Fibroblast of mammary gland (primary cell): ENCODE data around the gene MLLT1.

Experiments used
- DNase-seq: peaks from one replicate; pipeline ENCODE4 v3.0.0-alpha.2; 2010; ENCODE audit warnings: low read depth
- H3K4me3 ChIP-seq: 2 replicates; pipeline ENCODE4 v1.5.1; 2011; ENCODE audit warnings: low read depth, mild to moderate bottlenecking, low read length, moderate library complexity; ENCODE audit not compliant: control insufficient read depth
- CTCF ChIP-seq: conservative IDR thresholded peaks from 2 replicates; pipeline ENCODE4 v1.5.1; 2011; ENCODE audit warnings: low read depth, low read length, inconsistent platforms; ENCODE audit not compliant: control insufficient read depth, insufficient read depth

Gene MLLT1

DNA sequence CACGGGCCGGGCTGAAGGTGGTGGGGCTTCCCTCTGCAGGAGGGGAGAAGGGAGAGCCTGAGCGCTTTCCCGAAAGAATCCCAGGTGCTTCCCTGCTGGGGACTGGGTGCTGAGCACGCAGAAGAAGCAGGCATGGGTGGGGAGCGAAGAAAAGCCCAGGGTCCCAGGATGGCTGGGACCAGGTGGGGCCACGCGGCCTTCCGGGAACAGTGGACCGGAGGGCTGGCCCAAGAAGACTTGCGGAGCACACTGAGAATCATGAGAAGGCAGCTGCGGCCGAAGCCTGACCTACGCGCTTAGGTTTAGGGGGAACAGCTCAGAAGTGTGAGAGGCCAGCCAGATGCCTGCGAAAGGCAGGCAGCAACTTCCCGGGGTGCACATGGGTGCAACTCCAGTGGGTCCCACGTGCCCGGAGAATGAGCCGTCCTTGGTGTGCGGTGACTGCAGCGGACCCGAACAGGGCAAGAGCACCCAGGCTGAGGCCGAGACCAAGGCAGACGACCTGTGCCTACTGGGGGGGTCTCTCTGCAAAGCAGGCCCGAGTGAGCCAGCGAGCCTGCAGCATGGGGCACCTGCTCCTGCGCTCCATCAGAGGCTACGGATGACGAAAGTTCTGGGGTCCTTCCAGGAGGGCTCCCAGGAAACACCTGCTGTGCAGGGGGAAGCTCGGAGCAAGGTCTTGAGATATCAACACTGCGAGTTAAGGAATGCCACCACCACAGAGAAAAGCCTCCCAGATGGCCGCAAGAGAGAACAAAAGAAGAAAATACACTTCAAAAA is 52.4 kb downstream of the MLLT1 start:
- DNase-seq, result no peak
- no peak for TF ChIP-seq CTCF
- H3K4me3 ChIP-seq, result no peak overlapping the region

GRCh38 chr19:6226444-6227155 is 53.2 kb downstream of the MLLT1 start:
- no peak overlapping the region for H3K4me3 ChIP-seq
- no peak for TF ChIP-seq CTCF
- DNase-seq, result no peak

GRCh38 chr19:6226012-6226411 is 53.8 kb downstream of the MLLT1 start:
- H3K4me3 ChIP-seq, result no peak overlapping the region
- DNase-seq, result no peak
- TF ChIP-seq CTCF, result no peak

GRCh38 chr19:6225232-6225865 is 54.4 kb downstream of the MLLT1 start:
- no peak overlapping the region for H3K4me3 ChIP-seq
- DNase-seq, result no peak
- no peak for TF ChIP-seq CTCF

GRCh38 chr19:6224308-6224675 is 55.5 kb downstream of the MLLT1 start:
- no peak for TF ChIP-seq CTCF
- H3K4me3 ChIP-seq, result no peak overlapping the region
- DNase-seq, result no peak

DNA sequence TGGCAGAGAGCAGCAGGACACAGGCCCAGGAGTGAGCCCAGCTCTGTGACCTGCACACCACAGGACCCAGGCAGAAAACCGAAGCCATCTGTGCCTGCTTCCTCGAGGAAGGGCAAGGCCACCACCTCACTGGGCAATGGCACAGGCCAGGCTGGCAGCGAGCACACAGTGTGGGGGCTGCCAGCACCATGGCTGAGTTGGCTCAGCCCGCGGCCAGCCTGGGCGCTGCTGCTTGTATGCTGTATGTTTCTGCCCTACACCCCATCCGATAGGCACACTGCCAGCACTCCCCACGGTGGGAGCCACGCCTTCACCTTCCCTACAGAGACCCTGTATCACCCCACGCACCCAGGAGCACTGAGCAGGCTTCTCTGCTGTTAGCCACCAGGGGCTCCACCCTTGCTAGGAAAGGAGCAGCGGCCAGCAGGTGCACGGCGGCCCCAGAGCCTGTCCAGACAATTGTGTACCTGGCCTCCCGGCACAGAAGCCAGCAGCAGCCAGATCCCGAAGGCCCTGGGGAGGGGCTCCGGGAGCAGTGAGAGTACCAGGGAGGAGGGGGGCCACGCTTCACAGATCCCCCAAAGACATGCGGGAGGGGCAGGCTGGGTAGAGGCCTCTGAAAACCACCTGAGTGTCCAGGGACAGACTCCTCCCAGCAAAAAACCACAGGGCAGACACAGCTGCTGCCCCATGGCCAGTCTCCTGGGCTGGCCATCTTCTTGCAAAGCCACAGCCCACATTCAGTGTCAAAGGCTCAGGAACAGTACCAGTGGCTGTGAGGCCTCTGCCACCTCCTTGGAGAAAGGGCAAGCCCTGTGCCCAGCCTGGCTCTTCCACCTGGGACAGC is 56.1 kb downstream of the MLLT1 start:
- no peak overlapping the region for H3K4me3 ChIP-seq
- TF ChIP-seq CTCF, result no peak
- DNase-seq, result no peak
